ENCODE data around the gene ZNF503.

Gene ZNF503

GRCh38 chr10:75394221-75394620 lies 7.3 kb downstream of the ZNF503 start:
- Histone ChIP-seq H3K36me3 (ENCODE audit: control insufficient read depth, insufficient read depth, low read length) (no peaks in the 10 kb centered on the region), H3K4me3 (ENCODE audit: insufficient read depth, low read depth, low read length, poor library complexity, severe bottlenecking) (no peak overlapping the region), H3K27ac (ENCODE audit: insufficient read depth, low read length, poor library complexity, severe bottlenecking) (no peak overlapping the region), H3K9me3 (ENCODE audit: control insufficient read depth, low read length) (no peaks in the 10 kb centered on the region), H3K27me3 (replicated peaks; ENCODE audit: control insufficient read depth, insufficient read depth, low read length, poor library complexity, severe bottlenecking) (peaks cover 23% of the 10 kb centered on the region), H3K4me1 (ENCODE audit: control insufficient read depth, insufficient read depth, low read length, poor library complexity, severe bottlenecking) (peaks cover 9% of the 10 kb centered on the region)
- DNase-seq: no peak

GRCh38 chr10:75392744-75393143 lies 8.8 kb downstream of the ZNF503 start:
- no peak overlapping the region for H3K4me3 ChIP-seq (ENCODE audit: insufficient read depth, low read depth, low read length, poor library complexity, severe bottlenecking)
- DNase-seq: no peak
- H3K9me3 ChIP-seq (ENCODE audit: control insufficient read depth, low read length): no peaks in the 10 kb centered on the region
- H3K4me1 ChIP-seq (ENCODE audit: control insufficient read depth, insufficient read depth, low read length, poor library complexity, severe bottlenecking): peaks cover 9% of the 10 kb centered on the region
- H3K27me3 ChIP-seq (replicated peaks; ENCODE audit: control insufficient read depth, insufficient read depth, low read length, poor library complexity, severe bottlenecking): peaks cover 17% of the 10 kb centered on the region
- H3K36me3 ChIP-seq (ENCODE audit: control insufficient read depth, insufficient read depth, low read length): no peaks in the 10 kb centered on the region
- no peak overlapping the region for H3K27ac ChIP-seq (ENCODE audit: insufficient read depth, low read length, poor library complexity, severe bottlenecking)

- no peak overlapping the region for H3K4me3 ChIP-seq (ENCODE audit: insufficient read depth, low read depth, low read length, poor library complexity, severe bottlenecking)
- H3K9me3 ChIP-seq (ENCODE audit: control insufficient read depth, low read length): no peaks in the 10 kb centered on the region
- peaks cover 9% of the 10 kb centered on the region for H3K4me1 ChIP-seq (ENCODE audit: control insufficient read depth, insufficient read depth, low read length, poor library complexity, severe bottlenecking)
- no peaks in the 10 kb centered on the region for H3K36me3 ChIP-seq (ENCODE audit: control insufficient read depth, insufficient read depth, low read length)
- DNase-seq: no peak
- H3K27ac ChIP-seq (ENCODE audit: insufficient read depth, low read length, poor library complexity, severe bottlenecking): no peak overlapping the region
- peaks cover 17% of the 10 kb centered on the region for H3K27me3 ChIP-seq (replicated peaks; ENCODE audit: control insufficient read depth, insufficient read depth, low read length, poor library complexity, severe bottlenecking)
These were observed 9.3 kb downstream of the ZNF503 start for GRCh38 chr10:75392271-75392670.

GRCh38 chr10:75390178-75390577 lies 11.4 kb downstream of the ZNF503 start:
- Histone ChIP-seq H3K9me3 (ENCODE audit: control insufficient read depth, low read length) (no peaks in the 10 kb centered on the region), H3K4me1 (ENCODE audit: control insufficient read depth, insufficient read depth, low read length, poor library complexity, severe bottlenecking) (peaks cover 2% of the 10 kb centered on the region), H3K36me3 (ENCODE audit: control insufficient read depth, insufficient read depth, low read length) (no peaks in the 10 kb centered on the region), H3K27me3 (replicated peaks; ENCODE audit: control insufficient read depth, insufficient read depth, low read length, poor library complexity, severe bottlenecking) (peaks cover 5% of the 10 kb centered on the region), H3K4me3 (ENCODE audit: insufficient read depth, low read depth, low read length, poor library complexity, severe bottlenecking) (no peak overlapping the region), H3K27ac (ENCODE audit: insufficient read depth, low read length, poor library complexity, severe bottlenecking) (no peak overlapping the region)
- DNase-seq: no peak

GRCh38 chr10:75388082-75388481 lies 13.5 kb downstream of the ZNF503 start:
- Histone ChIP-seq H3K4me3 (ENCODE audit: insufficient read depth, low read depth, low read length, poor library complexity, severe bottlenecking) (no peak overlapping the region), H3K4me1 (ENCODE audit: control insufficient read depth, insufficient read depth, low read length, poor library complexity, severe bottlenecking) (no peaks in the 10 kb centered on the region), H3K36me3 (ENCODE audit: control insufficient read depth, insufficient read depth, low read length) (no peaks in the 10 kb centered on the region), H3K27me3 (replicated peaks; ENCODE audit: control insufficient read depth, insufficient read depth, low read length, poor library complexity, severe bottlenecking) (peaks cover 3% of the 10 kb centered on the region), H3K9me3 (ENCODE audit: control insufficient read depth, low read length) (no peaks in the 10 kb centered on the region), H3K27ac (ENCODE audit: insufficient read depth, low read length, poor library complexity, severe bottlenecking) (no peak overlapping the region)
- no peak for DNase-seq

GRCh38 chr10:75386128-75386527 lies 15.4 kb downstream of the ZNF503 start:
- H3K27me3 ChIP-seq (replicated peaks; ENCODE audit: control insufficient read depth, insufficient read depth, low read length, poor library complexity, severe bottlenecking): peaks cover 3% of the 10 kb centered on the region
- H3K36me3 ChIP-seq (ENCODE audit: control insufficient read depth, insufficient read depth, low read length): no peaks in the 10 kb centered on the region
- no peak overlapping the region for H3K4me3 ChIP-seq (ENCODE audit: insufficient read depth, low read depth, low read length, poor library complexity, severe bottlenecking)
- H3K27ac ChIP-seq (ENCODE audit: insufficient read depth, low read length, poor library complexity, severe bottlenecking): no peak overlapping the region
- no peaks in the 10 kb centered on the region for H3K9me3 ChIP-seq (ENCODE audit: control insufficient read depth, low read length)
- H3K4me1 ChIP-seq (ENCODE audit: control insufficient read depth, insufficient read depth, low read length, poor library complexity, severe bottlenecking): no peaks in the 10 kb centered on the region
- no peak for DNase-seq

GRCh38 chr10:75379817-75380216 lies 21.7 kb downstream of the ZNF503 start:
- no peaks in the 10 kb centered on the region for H3K4me1 ChIP-seq (ENCODE audit: control insufficient read depth, insufficient read depth, low read length, poor library complexity, severe bottlenecking)
- no peak for DNase-seq

GRCh38 chr10:75379212-75379724 lies 22.3 kb downstream of the ZNF503 start:
- Histone ChIP-seq H3K27ac (ENCODE audit: insufficient read depth, low read length, poor library complexity, severe bottlenecking) (no peak overlapping the region), H3K9me3 (ENCODE audit: control insufficient read depth, low read length) (no peaks in the 10 kb centered on the region), H3K36me3 (ENCODE audit: control insufficient read depth, insufficient read depth, low read length) (no peaks in the 10 kb centered on the region), H3K4me3 (ENCODE audit: insufficient read depth, low read depth, low read length, poor library complexity, severe bottlenecking) (no peak overlapping the region), H3K4me1 (ENCODE audit: control insufficient read depth, insufficient read depth, low read length, poor library complexity, severe bottlenecking) (no peaks in the 10 kb centered on the region), H3K27me3 (replicated peaks; ENCODE audit: control insufficient read depth, insufficient read depth, low read length, poor library complexity, severe bottlenecking) (no peaks in the 10 kb centered on the region)
- DNase-seq: no peak

More at GRCh38 chr10:75379817-75380216, 21.7 kb downstream of the ZNF503 start:
- no peak overlapping the region for H3K27ac ChIP-seq (ENCODE audit: insufficient read depth, low read length, poor library complexity, severe bottlenecking)
- no peaks in the 10 kb centered on the region for H3K9me3 ChIP-seq (ENCODE audit: control insufficient read depth, low read length)
- H3K36me3 ChIP-seq (ENCODE audit: control insufficient read depth, insufficient read depth, low read length): no peaks in the 10 kb centered on the region
- H3K4me3 ChIP-seq (ENCODE audit: insufficient read depth, low read depth, low read length, poor library complexity, severe bottlenecking): no peak overlapping the region
- H3K27me3 ChIP-seq (replicated peaks; ENCODE audit: control insufficient read depth, insufficient read depth, low read length, poor library complexity, severe bottlenecking): peaks cover 1% of the 10 kb centered on the region

- Histone ChIP-seq H3K27ac (ENCODE audit: insufficient read depth, low read length, poor library complexity, severe bottlenecking) (no peak overlapping the region), H3K36me3 (ENCODE audit: control insufficient read depth, insufficient read depth, low read length) (no peaks in the 10 kb centered on the region), H3K27me3 (replicated peaks; ENCODE audit: control insufficient read depth, insufficient read depth, low read length, poor library complexity, severe bottlenecking) (no peaks in the 10 kb centered on the region), H3K4me1 (ENCODE audit: control insufficient read depth, insufficient read depth, low read length, poor library complexity, severe bottlenecking) (no peaks in the 10 kb centered on the region), H3K4me3 (ENCODE audit: insufficient read depth, low read depth, low read length, poor library complexity, severe bottlenecking) (no peak overlapping the region), H3K9me3 (ENCODE audit: control insufficient read depth, low read length) (no peaks in the 10 kb centered on the region)
- no peak for DNase-seq
These were observed 23.2 kb downstream of the ZNF503 start for GRCh38 chr10:75378379-75378778.

- no peaks in the 10 kb centered on the region for H3K4me1 ChIP-seq (ENCODE audit: control insufficient read depth, insufficient read depth, low read length, poor library complexity, severe bottlenecking)
- no peaks in the 10 kb centered on the region for H3K9me3 ChIP-seq (ENCODE audit: control insufficient read depth, low read length)
- no peak overlapping the region for H3K4me3 ChIP-seq (ENCODE audit: insufficient read depth, low read depth, low read length, poor library complexity, severe bottlenecking)
- DNase-seq: no peak
- H3K27ac ChIP-seq (ENCODE audit: insufficient read depth, low read length, poor library complexity, severe bottlenecking): no peak overlapping the region
- no peaks in the 10 kb centered on the region for H3K27me3 ChIP-seq (replicated peaks; ENCODE audit: control insufficient read depth, insufficient read depth, low read length, poor library complexity, severe bottlenecking)
- no peaks in the 10 kb centered on the region for H3K36me3 ChIP-seq (ENCODE audit: control insufficient read depth, insufficient read depth, low read length)
These were observed 23.7 kb downstream of the ZNF503 start for GRCh38 chr10:75377869-75378268.
